ENCODE results near the gene SKI. TPM values are rescaled to one million over a fixed set of nuclear protein-coding genes. Genes with fewer than 3 reads are reported as not detected.

SKI gene
- polyA plus RNA-seq, 3 donors, result 48.7 to 63.3 (median 56.2) TPM

- no peak for DNase-seq (ENCODE audit: extremely low read depth in 1 of 11, low read depth in 9 of 11, low spot score in 4 of 11)
These were observed 24.3 kb upstream of the SKI start for GRCh38 chr1:2203671-2204414.

- peak in 6 of 11 donors; percentile 67 to 82 (median 75) for DNase-seq (ENCODE audit: extremely low read depth in 1 of 11, low read depth in 9 of 11, low spot score in 4 of 11)
These were observed 23.5 kb upstream of the SKI start for GRCh38 chr1:2204415-2205190.

GRCh38 chr1:2205191-2205952, 22.7 kb upstream of the SKI start:
- DNase-seq (ENCODE audit: extremely low read depth in 1 of 11, low read depth in 9 of 11, low spot score in 4 of 11), result peak in 7 of 11 donors; percentile 79 to 86 (median 83)

DNA sequence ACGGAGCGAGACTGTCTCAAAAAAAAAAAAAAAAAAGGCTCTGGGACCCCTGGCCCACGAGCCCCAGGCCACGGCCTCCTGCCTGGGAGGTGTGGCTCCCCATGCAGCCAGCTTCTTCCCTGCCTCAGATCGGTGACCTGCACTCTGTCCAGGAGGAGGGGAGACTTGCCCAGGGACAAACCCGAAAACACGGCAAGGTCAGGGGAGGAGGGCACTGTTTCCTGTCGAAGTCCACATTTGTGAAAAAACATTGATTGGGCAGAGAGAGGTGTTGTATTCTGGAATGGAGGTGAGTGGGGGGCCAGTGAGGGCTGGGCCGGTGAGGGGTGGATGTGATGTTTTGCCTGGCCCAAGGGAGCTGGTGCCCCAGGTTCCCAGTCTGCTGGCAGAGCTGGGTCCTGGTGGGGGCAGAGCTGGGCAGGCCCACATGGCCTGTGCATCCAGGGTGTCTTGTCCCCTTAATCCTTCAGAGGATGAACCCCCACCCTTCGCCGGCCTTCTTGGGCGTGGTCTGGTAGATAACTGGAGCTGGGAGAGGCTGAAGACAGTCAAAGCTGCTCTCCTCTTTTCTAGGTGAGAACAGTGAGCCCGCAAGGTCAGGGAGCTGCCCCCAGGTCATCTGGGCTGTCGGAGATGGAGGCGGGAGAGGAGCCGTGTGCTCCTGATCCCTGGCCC, 21.2 kb upstream of the SKI start:
- DNase-seq (ENCODE audit: extremely low read depth in 1 of 11, low read depth in 9 of 11, low spot score in 4 of 11), result no peak

GRCh38 chr1:2208309-2209239, 19.5 kb upstream of the SKI start:
- DNase-seq (ENCODE audit: extremely low read depth in 1 of 11, low read depth in 9 of 11, low spot score in 4 of 11), result peak in 1 of 11 donors; percentile 59

DNA sequence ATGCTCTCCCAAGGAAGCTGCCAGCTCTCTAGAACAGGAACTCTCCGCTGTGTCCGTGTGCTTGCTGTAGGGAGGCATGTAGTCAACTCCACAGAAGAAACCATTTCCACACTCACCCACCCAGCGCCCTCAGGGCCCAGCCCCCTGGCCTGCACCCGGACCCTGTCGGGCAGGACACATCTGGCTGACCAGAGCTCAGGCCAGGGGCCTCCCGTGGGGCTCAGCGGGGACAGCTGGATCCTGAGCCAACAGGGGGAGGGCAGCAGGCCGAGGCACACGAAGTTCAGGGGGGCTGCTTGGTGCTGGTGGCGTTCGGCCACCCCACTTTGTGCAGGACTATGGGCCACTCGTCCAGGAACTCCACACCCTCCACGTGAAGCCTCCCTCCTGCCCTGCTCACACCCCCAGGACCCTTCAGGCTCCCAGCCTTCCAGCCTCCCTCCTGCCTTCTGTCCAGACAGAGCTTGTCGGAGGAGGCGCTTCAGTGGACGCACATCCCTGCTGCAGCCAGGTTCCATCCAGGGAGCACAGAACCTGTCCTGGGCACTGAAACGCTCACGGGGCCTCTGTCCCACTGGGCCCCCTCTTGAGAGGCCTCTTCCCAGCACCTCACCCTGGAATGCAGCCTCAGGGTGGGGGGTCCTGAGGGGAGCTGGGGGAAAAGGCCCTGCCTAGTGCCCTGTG, 18.6 kb upstream of the SKI start:
- no peak for DNase-seq (ENCODE audit: extremely low read depth in 1 of 11, low read depth in 9 of 11, low spot score in 4 of 11)

GRCh38 chr1:2210084-2210653, 17.9 kb upstream of the SKI start:
- DNase-seq (ENCODE audit: extremely low read depth in 1 of 11, low read depth in 9 of 11, low spot score in 4 of 11), result no peak

DNA sequence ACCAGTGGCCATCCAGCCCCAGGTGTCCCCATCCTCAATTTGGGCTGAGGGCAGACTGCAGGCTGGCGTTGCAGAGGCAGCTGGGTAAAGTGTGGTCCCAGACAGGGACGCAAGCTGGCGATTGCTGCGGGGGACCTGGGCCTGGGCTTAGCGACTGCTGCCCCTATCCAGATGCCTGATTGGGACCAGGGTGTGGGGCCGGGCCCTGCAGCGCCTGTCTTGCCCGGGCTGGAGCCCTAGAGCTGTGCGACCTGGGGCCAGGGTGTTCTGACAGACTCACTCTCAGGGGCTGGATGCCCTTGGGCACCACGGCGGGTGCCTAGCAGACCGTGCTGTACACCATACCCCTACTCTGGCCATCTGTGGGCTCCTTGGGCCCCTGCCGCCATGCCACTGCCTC, 17.3 kb upstream of the SKI start:
- no peak for DNase-seq (ENCODE audit: extremely low read depth in 1 of 11, low read depth in 9 of 11, low spot score in 4 of 11)

- no peak for DNase-seq (ENCODE audit: extremely low read depth in 1 of 11, low read depth in 9 of 11, low spot score in 4 of 11)
These were observed 15.9 kb upstream of the SKI start for GRCh38 chr1:2212274-2212531.

GRCh38 chr1:2212532-2213491, 15.3 kb upstream of the SKI start:
- DNase-seq (ENCODE audit: extremely low read depth in 1 of 11, low read depth in 9 of 11, low spot score in 4 of 11), result peak in 9 of 11 donors; percentile 86 to 96 (median 93)

DNA sequence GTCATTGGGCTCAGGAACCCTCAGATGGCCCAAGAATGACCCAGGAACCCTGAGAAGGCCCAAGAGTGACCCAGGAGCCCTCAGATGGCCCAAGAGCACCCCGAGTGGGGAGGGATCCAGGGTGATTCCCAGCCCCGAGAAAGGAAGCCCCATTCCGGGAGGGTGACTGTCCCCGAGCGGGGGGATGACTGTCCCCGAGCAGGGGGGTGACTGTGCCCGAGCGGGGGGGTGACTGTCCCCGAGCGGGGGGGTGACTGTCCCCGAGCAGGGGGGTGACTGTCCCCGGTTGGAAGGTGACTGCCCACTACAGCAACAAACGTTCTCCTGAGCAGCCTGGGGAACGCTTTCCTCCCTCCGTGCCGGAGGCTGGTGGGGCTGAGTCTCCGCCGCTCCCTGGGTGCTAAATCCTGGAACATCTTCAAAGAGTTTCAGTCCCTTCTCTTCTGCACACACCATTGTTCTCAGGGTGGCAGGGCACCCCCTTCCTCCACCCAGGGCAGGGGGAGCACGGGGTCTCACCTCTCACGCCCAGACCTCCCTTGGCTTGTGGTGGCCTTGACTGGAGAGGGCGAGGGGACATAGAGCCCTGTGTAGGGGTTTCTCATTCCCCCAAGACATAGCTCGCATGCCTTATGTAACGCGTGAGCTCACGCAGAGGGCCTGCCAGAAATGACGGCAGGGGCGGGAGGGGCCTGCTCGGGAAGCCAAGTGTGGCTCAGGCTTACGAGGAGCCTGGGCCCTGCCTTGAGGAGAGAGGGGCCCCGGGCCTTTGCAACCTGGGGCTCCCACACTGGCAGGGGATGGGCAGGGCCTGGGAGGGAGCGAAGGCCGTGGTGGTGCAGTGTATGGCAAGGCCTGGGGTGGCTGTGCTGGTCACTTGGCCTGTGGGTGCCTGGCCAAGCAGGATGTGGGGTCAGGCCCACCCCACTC, 14.3 kb upstream of the SKI start:
- DNase-seq (ENCODE audit: extremely low read depth in 1 of 11, low read depth in 9 of 11, low spot score in 4 of 11), result peak in 1 of 11 donors; percentile 63

DNA sequence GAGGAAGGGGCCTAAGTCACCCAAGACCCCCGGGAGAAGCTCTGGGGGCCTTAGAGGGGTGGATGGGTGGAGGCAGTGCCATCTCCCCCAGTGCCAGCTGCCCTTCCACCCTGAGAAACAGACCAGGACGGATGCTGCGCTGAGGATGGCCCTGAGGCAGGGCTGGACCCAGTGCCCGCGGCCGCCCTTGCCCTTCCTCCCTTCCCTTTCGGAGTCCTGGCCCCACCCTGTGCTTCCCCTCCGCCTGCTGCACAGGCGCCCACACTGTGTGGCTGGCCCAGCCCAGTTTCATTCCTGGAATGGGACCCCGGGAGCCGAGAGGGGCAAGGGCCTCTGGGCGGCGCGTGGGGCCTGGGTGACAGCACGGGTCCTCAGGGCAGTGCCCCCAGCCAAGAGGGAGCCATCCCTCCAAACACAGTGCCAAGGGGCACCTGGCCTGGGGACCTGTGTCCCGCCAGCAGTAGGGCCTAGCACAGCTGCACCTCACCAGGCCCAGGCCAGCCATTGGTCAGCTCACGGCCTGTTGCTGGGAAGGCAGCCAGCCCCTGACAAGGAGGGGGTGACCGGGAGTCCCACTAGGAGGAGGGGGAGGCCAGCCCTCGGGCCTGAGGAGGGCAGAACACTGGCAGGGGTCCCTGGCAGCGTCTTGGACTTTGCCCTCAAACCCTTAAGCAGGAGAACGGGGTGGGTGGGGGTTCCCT, 13.4 kb upstream of the SKI start:
- peak in 1 of 11 donors; percentile 59 for DNase-seq (ENCODE audit: extremely low read depth in 1 of 11, low read depth in 9 of 11, low spot score in 4 of 11)

- no peak for DNase-seq (ENCODE audit: extremely low read depth in 1 of 11, low read depth in 9 of 11, low spot score in 4 of 11)
These were observed 12.8 kb upstream of the SKI start for GRCh38 chr1:2215329-2215728.

GRCh38 chr1:2215909-2216766, 12.0 kb upstream of the SKI start:
- no peak for DNase-seq (ENCODE audit: extremely low read depth in 1 of 11, low read depth in 9 of 11, low spot score in 4 of 11)

Measured in renal cortex interstitium (tissue), 11 donors.